HCT116 (cell line): ENCODE results near the gene CASK. TPM values are rescaled to one million over a fixed set of nuclear protein-coding genes. Genes with fewer than 3 reads are reported as not detected.
A peak's percentile ranks its signal among the peaks of the same experiment; 100 is the strongest.

Experiments used
- ATAC-seq: fragments of 200-7000 bp; cut with Tn5 transposase; 2 replicates; pipeline ENCODE4 v1.9.1; 2020; ENCODE audit warnings: mild to moderate bottlenecking, moderate library complexity
- BruUV-seq: library from RNA; stranded (reverse); fragments of 400-500 nt; replicated peaks from 2 replicates; lab custom pipeline; 2021; lab: Mats Ljungman, UMichigan
- CTCF ChIA-PET: fragments of 300-600 bp; sonication (Branson Sonifier 250); formaldehyde crosslinking; loops from one replicate; lab custom pipeline; 2021; ENCODE audit warnings: antibody characterized with exemption; lab: Charles Lee
- POLR2A ChIA-PET: fragments of 300-600, 350-600 bp; sonication (Branson Sonifier 250); formaldehyde crosslinking; loops from one replicate; lab custom pipeline; 2021; ENCODE audit warnings: antibody characterized with exemption; lab: Charles Lee
- RAD21 ChIA-PET, 2 experiments: fragments of 300-600 bp; sonication (Branson Sonifier 250); formaldehyde crosslinking; loops; one replicate each; lab custom pipeline; 2023; ENCODE audit warnings: low total read pairs in 2 of 2; ENCODE audit not compliant: uncharacterized antibody in 2 of 2, unreplicated experiment in 2 of 2, low non-redundant PET in 1 of 2; lab: Charles Lee
- DNase-seq: peaks from one replicate; pipeline ENCODE4 v3.0.0-alpha.2; 2010; ENCODE audit warnings: low read depth, low spot score
- H2AFZ ChIP-seq: fragments of 200-600 bp; shearing (Covaris generic), sonication (generic); 2 replicates; pipeline ENCODE4 v1.6.1; 2017; ENCODE audit warnings: low read depth, mixed run types, mixed read lengths, antibody characterized with exemption, low read length; ENCODE audit not compliant: poor library complexity, severe bottlenecking
- H3K27ac ChIP-seq: 2 replicates; pipeline ENCODE4 v1.5.1; 2012; ENCODE audit warnings: low read depth, low read length
- H3K27me3 ChIP-seq: fragments of 200-600 bp; sonication (generic); 2 replicates; pipeline ENCODE4 v1.6.1; 2016; ENCODE audit warnings: mixed run types, low read length, mixed read lengths; ENCODE audit not compliant: insufficient read depth
- H3K36me3 ChIP-seq, 2 experiments: fragments of 200-500 bp in 1 of 2; fragments of 200-600 bp in 1 of 2; sonication (Bioruptor generic) in 1 of 2; sonication (generic) in 1 of 2; 2 replicates each; pipeline versions ENCODE4 v1.5.1 to v1.6.1; 2014 to 2016; ENCODE audit warnings: low read length in 2 of 2, inconsistent platforms in 1 of 2, mixed read lengths in 1 of 2, mixed run types in 1 of 2; ENCODE audit not compliant: insufficient read depth in 2 of 2, control insufficient read depth in 1 of 2
- H3K4me1 ChIP-seq, 2 experiments: fragments of 200-600 bp in 1 of 2; sonication (generic) in 1 of 2; 2 replicates each; pipeline versions ENCODE4 v1.5.1 to v1.6.1; 2012 to 2017; ENCODE audit warnings: low read length in 2 of 2, inconsistent platforms in 1 of 2, mild to moderate bottlenecking in 1 of 2, mixed read lengths in 1 of 2, mixed run types in 1 of 2, moderate library complexity in 1 of 2; ENCODE audit not compliant: insufficient read depth in 2 of 2, control insufficient read depth in 1 of 2
- H3K4me2 ChIP-seq: fragments of 200-600 bp; sonication (generic); 2 replicates; pipeline ENCODE4 v1.6.1; 2017; ENCODE audit warnings: mixed run types, low read length, mixed read lengths
- H3K4me3 ChIP-seq, 2 experiments: fragments of 200-600 bp in 1 of 2; sonication (generic) in 1 of 2; replicated peaks in 1 of 2; 2 replicates each; pipeline ENCODE4 v1.5.1; 2011 to 2016; ENCODE audit warnings: low read length in 2 of 2, control low read depth in 1 of 2, low read depth in 1 of 2, mild to moderate bottlenecking in 1 of 2, mixed read lengths in 1 of 2, mixed run types in 1 of 2
- H3K79me2 ChIP-seq: fragments of 200-600 bp; sonication (generic); 2 replicates; pipeline ENCODE4 v1.6.1; 2017; ENCODE audit warnings: mild to moderate bottlenecking, mixed run types, low read length, moderate library complexity, mixed read lengths; ENCODE audit not compliant: insufficient read depth
- H3K9ac ChIP-seq: fragments of 200-600 bp; sonication (generic); 2 replicates; pipeline ENCODE4 v1.6.1; 2016; ENCODE audit warnings: low read length, mixed read lengths
- H3K9me2 ChIP-seq: fragments of 200-600 bp; sonication (generic), shearing (Covaris generic); 2 replicates; pipeline ENCODE4 v1.6.1; 2017; ENCODE audit warnings: mixed run types, mild to moderate bottlenecking, moderate library complexity; ENCODE audit not compliant: insufficient read depth
- H3K9me3 ChIP-seq, 2 experiments: fragments of 200-500 bp in 1 of 2; fragments of 200-600 bp in 1 of 2; sonication (Bioruptor generic) in 1 of 2; sonication (generic) in 1 of 2; 2 replicates each; pipeline ENCODE4 v1.6.1; 2014 to 2017; ENCODE audit warnings: low read length in 2 of 2, mixed read lengths in 2 of 2, inconsistent platforms in 1 of 2, low read depth in 1 of 2, mild to moderate bottlenecking in 1 of 2, mixed run types in 1 of 2, moderate library complexity in 1 of 2; ENCODE audit not compliant: control insufficient read depth in 1 of 2, insufficient read depth in 1 of 2
- H4K20me1 ChIP-seq: fragments of 200-600 bp; sonication (generic), shearing (Covaris generic); 2 replicates; pipeline ENCODE4 v1.6.1; 2017; ENCODE audit warnings: mixed run types, mild to moderate bottlenecking, moderate library complexity; ENCODE audit not compliant: insufficient read depth
- CBX3 ChIP-seq: IDR thresholded peaks from 2 replicates; pipeline ENCODE4 v1.6.1; 2012; ENCODE audit warnings: low read depth
- CTCF ChIP-seq, 3 experiments: fragments of 200-600 bp in 1 of 3; sonication (generic) in 1 of 3; IDR thresholded peaks in 2 of 3; conservative IDR thresholded peaks in 1 of 3; 2 replicates each; pipeline ENCODE4 v1.5.1; 2012 to 2017; ENCODE audit warnings: low read depth in 2 of 3, low read length in 2 of 3, antibody characterized with exemption in 1 of 3, borderline replicate concordance in 1 of 3, control low read depth in 1 of 3, mild to moderate bottlenecking in 1 of 3, mixed read lengths in 1 of 3, mixed run types in 1 of 3, moderate library complexity in 1 of 3; ENCODE audit not compliant: insufficient read depth in 1 of 3
- ELF1 ChIP-seq: IDR thresholded peaks from 2 replicates; pipeline ENCODE4 v1.6.1; 2012; ENCODE audit warnings: low read depth, borderline replicate concordance
- EZH2 ChIP-seq: fragments of 200-600 bp; sonication (generic); IDR thresholded peaks from 2 replicates; pipeline ENCODE4 v1.6.1; 2017; ENCODE audit warnings: antibody characterized with exemption, mixed run types
- EZH2phosphoT487 ChIP-seq: fragments of 200-600 bp; IDR thresholded peaks from 2 replicates; pipeline ENCODE4 v1.6.1; 2018; ENCODE audit warnings: antibody characterized with exemption, borderline replicate concordance
- FOSL1 ChIP-seq: IDR thresholded peaks from 2 replicates; pipeline ENCODE4 v1.6.1; 2012; ENCODE audit warnings: low read depth
- JUND ChIP-seq: IDR thresholded peaks from 2 replicates; pipeline ENCODE4 v1.6.1; 2012
- MAX ChIP-seq: IDR thresholded peaks from 2 replicates; pipeline ENCODE4 v1.6.1; 2012
- RAD21 ChIP-seq: IDR thresholded peaks from 2 replicates; pipeline ENCODE4 v1.6.1; 2012; ENCODE audit warnings: low read depth, mild to moderate bottlenecking
- REST ChIP-seq: IDR thresholded peaks from 2 replicates; pipeline ENCODE4 v1.6.1; 2012; ENCODE audit warnings: low read depth
- SRF ChIP-seq: IDR thresholded peaks from 2 replicates; pipeline ENCODE4 v1.6.1; 2012; ENCODE audit warnings: low read depth
- YY1 ChIP-seq: IDR thresholded peaks from 2 replicates; pipeline ENCODE4 v1.6.1; 2011; ENCODE audit warnings: low read length, low read depth, moderate library complexity, mild to moderate bottlenecking; ENCODE audit not compliant: insufficient replicate concordance; ENCODE audit errors: extremely low read depth
- ZFX ChIP-seq: fragments of 450-650 bp; IDR thresholded peaks from 2 replicates; pipeline ENCODE4 v1.6.1; 2017
- ZNF274 ChIP-seq: fragments of 200-500 bp; sonication (Bioruptor generic); IDR thresholded peaks from 2 replicates; pipeline ENCODE4 v1.6.1; 2014; ENCODE audit warnings: mild to moderate bottlenecking, low read depth, low read length, inconsistent platforms
- intact Hi-C: fragments of 100-400 bp; cut with micrococcal nuclease; formaldehyde crosslinking; loops from 2 replicates; pipeline ENCODE4 v1.10.0; 2022
- total RNA-seq: library from RNA; stranded (reverse); gene quantifications from one replicate; pipeline ENCODE4 v1.2.1, GENCODE V29; 2021; ENCODE audit not compliant: unreplicated experiment

The CASK gene
- total RNA-seq, 1 experiment from 2014 or later: 39.0 TPM

- peak overlapping the region; percentile 38 for H3K27ac ChIP-seq
- H4K20me1 ChIP-seq: no peaks in the 10 kb centered on the region
- no TSS peak for BruUV-seq
- H3K9ac ChIP-seq: no peak overlapping the region
- ChIA-PET RAD21 (interaction anchor here in 1 of 2 experiments (0.6 kb wide), 1 partner anchor 37 kb away, joined by 3 read pairs; no protein-coding TSS in a partner anchor), CTCF (no interaction called here), POLR2A (no interaction called here)
- no peak overlapping the region for H2AFZ ChIP-seq
- H3K79me2 ChIP-seq: peaks cover 5% of the 10 kb centered on the region; the same call in 1 of the 2 replicates
- H3K4me3 ChIP-seq: no peak overlapping the region
- DNase-seq (peak; percentile 51), ATAC-seq (peak; percentile 91)
- H3K9me3 ChIP-seq: no peaks in the 10 kb centered on the region
- intact Hi-C loops: no loop called here
- H3K4me2 ChIP-seq: peak overlapping the region; percentile 61
- H3K27me3 ChIP-seq: no peaks in the 10 kb centered on the region
- no peaks in the 10 kb centered on the region for H3K36me3 ChIP-seq
- TF ChIP-seq MAX (no peak), EZH2 (no peak), ELF1 (no peak), FOSL1 (peak; percentile 25; the same call in 1 of the 2 replicates), CBX3 (0 out of 2 replicates have a peak, but pooled peaks have one; percentile 23), JUND (peak; percentile 35; the same call in 1 of the 2 replicates)
- no peaks in the 10 kb centered on the region for H3K9me2 ChIP-seq
- peaks cover 18 to 39% of the 10 kb centered on the region in 2 experiments for H3K4me1 ChIP-seq
These were observed 98.8 kb downstream of the CASK start for GRCh38 chrX:41824551-41824950.

- Histone ChIP-seq H4K20me1 (no peaks in the 10 kb centered on the region), H3K4me2 (peak overlapping the region; percentile 61), H3K36me3 (no peaks in the 10 kb centered on the region), H3K9me3 (no peaks in the 10 kb centered on the region), H3K9me2 (no peaks in the 10 kb centered on the region), H3K4me1 (peaks cover 18 to 39% of the 10 kb centered on the region in 2 experiments), H3K79me2 (peaks cover 5% of the 10 kb centered on the region; the same call in 1 of the 2 replicates), H3K27ac (no peak overlapping the region), H2AFZ (no peak overlapping the region), H3K9ac (no peak overlapping the region), H3K4me3 (0 out of 4 replicates have a peak overlapping the region, but pooled peaks of 1 of the 2 experiments have one; percentile 13), H3K27me3 (no peaks in the 10 kb centered on the region)
- BruUV-seq: no TSS peak
- ChIA-PET RAD21 (no interaction called here), CTCF (no interaction called here), POLR2A (no interaction called here)
- intact Hi-C loops: no loop called here
- no peak for TF ChIP-seq EZH2
- TF ChIP-seq SRF: no peak
- TF ChIP-seq MAX: no peak
- no peak for TF ChIP-seq ZNF274
- no peak for TF ChIP-seq RAD21
- no peak for TF ChIP-seq YY1
- no peak for TF ChIP-seq CTCF (IDR thresholded peaks at IDR 0.05 in 2 of 3, conservative IDR thresholded peaks at IDR 0.05 in 1 of 3; ENCODE audit: borderline replicate concordance in 1 of 3, insufficient read depth in 1 of 3, low read depth in 2 of 3, low read length in 2 of 3)
- TF ChIP-seq FOSL1: no peak
- TF ChIP-seq ZFX: no peak
- no peak for TF ChIP-seq EZH2phosphoT487
- no peak for TF ChIP-seq REST
- ATAC-seq: no peak
- no peak for DNase-seq
These were observed 100.0 kb downstream of the CASK start for GRCh38 chrX:41823402-41823801.
